ENCODE measurements around the gene FERMT3. TPM values are rescaled to one million over a fixed set of nuclear protein-coding genes. Genes with fewer than 3 reads are reported as not detected.
A peak's percentile ranks its signal among the peaks of the same experiment; 100 is the strongest.

Gene FERMT3
- total and polyA plus RNA-seq, 2 donors (not counting 3 experiments of a cell fraction or from before 2014, with no cell fraction given), result 64.4 to 100 TPM

DNA sequence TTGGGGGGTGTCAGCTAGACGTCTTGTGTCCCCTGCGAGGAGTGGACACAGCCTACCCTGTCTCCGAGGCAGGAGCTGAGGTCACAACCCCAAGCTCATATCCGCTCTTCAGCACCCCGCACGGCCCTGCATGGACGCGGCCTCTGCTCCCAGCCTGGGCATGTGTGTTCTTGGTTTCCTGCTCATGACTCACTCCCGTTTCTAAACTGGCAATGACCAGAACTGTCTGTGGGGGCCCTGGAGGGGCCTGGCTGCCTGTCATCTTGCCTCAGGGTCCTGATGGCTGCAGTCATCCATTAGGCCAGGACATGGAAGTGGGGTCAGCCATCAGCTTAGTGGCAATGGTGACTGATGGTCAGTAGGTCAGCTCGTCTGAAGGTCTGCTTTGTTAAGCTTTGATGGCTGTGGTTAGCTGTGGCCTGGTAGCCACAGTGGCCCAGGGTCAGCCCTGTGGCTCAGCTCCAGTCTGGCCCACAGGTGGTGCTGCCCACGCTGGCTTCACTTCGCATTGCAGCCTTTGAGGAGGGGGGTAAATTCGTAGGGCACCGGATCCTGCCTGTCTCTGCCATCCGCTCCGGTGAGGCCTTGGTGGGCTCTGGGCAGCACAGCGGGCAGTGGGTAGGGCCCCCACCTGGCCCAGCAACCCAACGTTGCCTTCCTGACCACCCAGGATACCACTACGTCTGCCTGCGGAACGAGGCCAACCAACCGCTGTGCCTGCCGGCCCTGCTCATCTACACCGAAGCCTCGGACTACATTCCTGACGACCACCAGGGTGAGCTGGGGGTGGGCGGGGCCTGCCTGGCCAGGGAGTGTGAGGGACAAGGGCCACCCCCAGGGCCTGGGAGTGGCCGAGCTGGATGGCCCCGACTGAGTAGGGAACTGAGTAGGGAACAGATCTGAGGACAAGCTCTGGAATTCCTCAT, 56.8 kb downstream of the FERMT3 start:
- dilution Hi-C loops (cut with MboI; ENCODE audit: extremely low pct_ligation_motif_present, low sequenced_read_pairs), result no loop called here
- peak overlapping the region; percentile 83 for H3K27ac ChIP-seq (ENCODE audit: insufficient read depth, low read depth, low read length)
- H3K9me1 ChIP-seq (replicated peaks; ENCODE audit: control insufficient read depth, extremely low read depth, insufficient read depth, low read length), result no peaks in the 10 kb centered on the region
- no TSS peak for BruUV-seq (replicated peaks)
- peaks cover 16 to 38% of the 10 kb centered on the region in 2 experiments for H3K36me3 ChIP-seq (ENCODE audit: control insufficient read depth in 2 of 2, extremely low read depth in 1 of 2, insufficient read depth in 2 of 2, low read length in 2 of 2)
- H3K9ac ChIP-seq (replicated peaks; ENCODE audit: extremely low read depth, insufficient read depth, low read length), result peak overlapping the region; percentile 31
- DNase-seq (ENCODE audit: low read depth, low spot score) (peak; percentile 85), FAIRE-seq (peak; percentile 98)
- peaks cover 35% of the 10 kb centered on the region for H3K4me1 ChIP-seq (ENCODE audit: control insufficient read depth, extremely low read depth, insufficient read depth, low read length)
- intact Hi-C loops (cut with micrococcal nuclease), result loop anchor here (1.0 kb wide), 1 partner anchor 12 kb away; the partner anchor contains the start of gene PLCB3
- POLR2A ChIA-PET, result interaction anchor here (0.7 kb wide), 1 partner anchor 16 kb away, joined by 4 read pairs; the partner anchor contains the start of gene PPP1R14B
- no peaks in the 10 kb centered on the region for H3K79me2 ChIP-seq (ENCODE audit: control insufficient read depth, insufficient read depth, low read length)
- no peak overlapping the region for H3K4me3 ChIP-seq (replicated peaks in 1 of 3; ENCODE audit: insufficient read depth in 1 of 3, low read depth in 1 of 3, low read length in 3 of 3)
- no peak overlapping the region for H2AFZ ChIP-seq (ENCODE audit: low read depth, low read length)
- TF ChIP-seq FOS (IDR thresholded peaks at IDR 0.05; ENCODE audit: borderline replicate concordance, insufficient read depth, low read length), result peak; percentile 80
- TF ChIP-seq, protein P1, sequence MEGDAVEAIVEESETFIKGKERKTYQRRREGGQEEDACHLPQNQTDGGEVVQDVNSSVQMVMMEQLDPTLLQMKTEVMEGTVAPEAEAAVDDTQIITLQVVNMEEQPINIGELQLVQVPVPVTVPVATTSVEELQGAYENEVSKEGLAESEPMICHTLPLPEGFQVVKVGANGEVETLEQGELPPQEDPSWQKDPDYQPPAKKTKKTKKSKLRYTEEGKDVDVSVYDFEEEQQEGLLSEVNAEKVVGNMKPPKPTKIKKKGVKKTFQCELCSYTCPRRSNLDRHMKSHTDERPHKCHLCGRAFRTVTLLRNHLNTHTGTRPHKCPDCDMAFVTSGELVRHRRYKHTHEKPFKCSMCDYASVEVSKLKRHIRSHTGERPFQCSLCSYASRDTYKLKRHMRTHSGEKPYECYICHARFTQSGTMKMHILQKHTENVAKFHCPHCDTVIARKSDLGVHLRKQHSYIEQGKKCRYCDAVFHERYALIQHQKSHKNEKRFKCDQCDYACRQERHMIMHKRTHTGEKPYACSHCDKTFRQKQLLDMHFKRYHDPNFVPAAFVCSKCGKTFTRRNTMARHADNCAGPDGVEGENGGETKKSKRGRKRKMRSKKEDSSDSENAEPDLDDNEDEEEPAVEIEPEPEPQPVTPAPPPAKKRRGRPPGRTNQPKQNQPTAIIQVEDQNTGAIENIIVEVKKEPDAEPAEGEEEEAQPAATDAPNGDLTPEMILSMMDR (IDR thresholded peaks at IDR 0.05; ENCODE audit: extremely low read depth in 1 of 2, insufficient read depth in 1 of 2, low read depth in 1 of 2, low read length in 2 of 2), result no peak
- TF ChIP-seq, protein P2, sequence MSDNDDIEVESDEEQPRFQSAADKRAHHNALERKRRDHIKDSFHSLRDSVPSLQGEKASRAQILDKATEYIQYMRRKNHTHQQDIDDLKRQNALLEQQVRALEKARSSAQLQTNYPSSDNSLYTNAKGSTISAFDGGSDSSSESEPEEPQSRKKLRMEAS (IDR thresholded peaks at IDR 0.05; ENCODE audit: insufficient read depth, insufficient read length), result peak; percentile 47
- peak; percentile 56 for TF ChIP-seq POLR2A (IDR thresholded peaks at IDR 0.05; ENCODE audit: low read depth, low read length)
- no peak for TF ChIP-seq MYC (IDR thresholded peaks at IDR 0.05; ENCODE audit: low read depth, low read length)
- TF ChIP-seq JUN (IDR thresholded peaks at IDR 0.05; ENCODE audit: borderline replicate concordance, insufficient read depth, insufficient read length, low read depth), result peak; percentile 66
- TF ChIP-seq EZH2 (IDR thresholded peaks at IDR 0.05; ENCODE audit: borderline replicate concordance, low read depth, low read length, severe bottlenecking), result no peak
- TF ChIP-seq POLR2AphosphoS5 (IDR thresholded peaks at IDR 0.05; ENCODE audit: insufficient read depth, low read depth, low read length), result peak; percentile 77
- no peak for TF ChIP-seq GATA2 (IDR thresholded peaks at IDR 0.05; ENCODE audit: insufficient read depth, insufficient read length, low read depth, low read length)
- peak overlapping the region; percentile 38 for H3K4me2 ChIP-seq (ENCODE audit: insufficient read depth, low read length)
- H3K9me3 ChIP-seq (replicated peaks; ENCODE audit: control insufficient read depth, insufficient read depth, low read length), result no peaks in the 10 kb centered on the region
- CTCF ChIA-PET, result interaction anchor here (0.6 to 2.7 kb wide), 10 partner anchors 8 to 92 kb away, joined by 3 to 24 read pairs (median 4); partner anchors contain the start of genes CATSPERZ and PLCB3
- no peaks in the 10 kb centered on the region for H4K20me1 ChIP-seq (replicated peaks; ENCODE audit: control insufficient read depth, extremely low read depth, insufficient read depth, low read length)
- H3K27me3 ChIP-seq (ENCODE audit: control insufficient read depth in 2 of 2, insufficient read depth in 2 of 2, low read length in 2 of 2), result no peaks in the 10 kb centered on the region

All from endothelial cell of umbilical vein (primary cell).